ENCODE measurements around the gene KCTD15.
A peak's percentile ranks its signal among the peaks of the same experiment; 100 is the strongest.

KCTD15 gene

DNA sequence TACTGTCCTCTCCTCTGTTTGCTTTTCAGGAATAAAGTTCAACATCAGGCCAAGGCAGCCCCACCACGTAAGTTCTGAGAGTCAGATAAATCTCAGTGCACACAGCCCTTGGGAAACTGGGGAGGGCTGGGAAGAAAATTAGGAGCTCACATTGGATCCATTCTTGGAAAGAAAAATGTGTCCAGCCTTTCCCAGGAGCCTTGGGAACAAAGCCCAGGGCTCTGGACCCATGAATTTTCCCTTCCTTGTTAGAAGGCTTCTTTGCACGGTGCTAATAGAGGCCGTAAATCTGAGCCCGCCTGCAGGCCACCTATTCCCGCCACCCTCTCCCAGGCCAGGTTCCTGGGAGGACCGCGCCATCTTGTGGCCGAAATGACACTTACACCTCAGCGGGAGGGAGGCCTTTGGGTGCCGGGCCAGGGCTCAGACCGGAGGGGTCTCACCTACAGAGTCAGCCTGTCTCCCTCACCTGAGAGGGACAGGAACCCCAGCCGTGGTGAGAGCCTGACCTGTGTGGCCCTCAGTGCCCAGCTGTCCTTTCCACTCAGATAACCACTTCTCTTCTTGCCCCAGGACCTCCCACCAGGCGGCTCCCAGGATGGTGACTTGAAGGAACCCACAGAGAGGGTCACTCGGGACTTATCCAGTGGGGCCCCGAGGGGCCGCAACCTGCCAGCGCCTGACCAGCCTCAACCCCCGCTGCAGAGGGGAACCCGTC, 25.1 kb upstream of the KCTD15 start:
- DNase-seq (ENCODE audit: low read depth in 1 of 2, low spot score in 1 of 2) = peak; percentile 42 to 51

DNA sequence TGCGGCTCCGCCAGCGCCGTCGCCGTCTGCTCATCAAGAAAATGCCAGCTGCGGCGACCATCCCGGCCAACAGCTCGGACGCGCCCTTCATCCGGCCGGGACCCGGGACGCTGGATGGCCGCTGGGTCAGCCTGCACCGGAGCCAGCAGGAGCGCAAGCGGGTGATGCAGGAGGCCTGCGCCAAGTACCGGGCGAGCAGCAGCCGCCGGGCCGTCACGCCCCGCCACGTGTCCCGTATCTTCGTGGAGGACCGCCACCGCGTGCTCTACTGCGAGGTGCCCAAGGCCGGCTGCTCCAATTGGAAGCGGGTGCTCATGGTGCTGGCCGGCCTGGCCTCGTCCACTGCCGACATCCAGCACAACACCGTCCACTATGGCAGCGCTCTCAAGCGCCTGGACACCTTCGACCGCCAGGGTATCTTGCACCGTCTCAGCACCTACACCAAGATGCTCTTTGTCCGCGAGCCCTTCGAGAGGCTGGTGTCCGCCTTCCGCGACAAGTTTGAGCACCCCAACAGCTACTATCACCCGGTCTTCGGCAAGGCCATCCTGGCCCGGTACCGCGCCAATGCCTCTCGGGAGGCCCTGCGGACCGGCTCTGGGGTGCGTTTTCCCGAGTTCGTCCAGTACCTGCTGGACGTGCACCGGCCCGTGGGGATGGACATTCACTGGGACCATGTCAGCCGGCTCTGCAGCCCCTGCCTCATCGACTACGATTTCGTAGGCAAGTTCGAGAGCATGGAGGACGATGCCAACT, 24.4 kb upstream of the KCTD15 start:
- no peak for DNase-seq (ENCODE audit: low read depth in 1 of 2, low spot score in 1 of 2)

- DNase-seq (ENCODE audit: low read depth in 1 of 2, low spot score in 1 of 2) = no peak
Observed at GRCh38 chr19:33772858-33773180, 23.9 kb upstream of the KCTD15 start.

DNA sequence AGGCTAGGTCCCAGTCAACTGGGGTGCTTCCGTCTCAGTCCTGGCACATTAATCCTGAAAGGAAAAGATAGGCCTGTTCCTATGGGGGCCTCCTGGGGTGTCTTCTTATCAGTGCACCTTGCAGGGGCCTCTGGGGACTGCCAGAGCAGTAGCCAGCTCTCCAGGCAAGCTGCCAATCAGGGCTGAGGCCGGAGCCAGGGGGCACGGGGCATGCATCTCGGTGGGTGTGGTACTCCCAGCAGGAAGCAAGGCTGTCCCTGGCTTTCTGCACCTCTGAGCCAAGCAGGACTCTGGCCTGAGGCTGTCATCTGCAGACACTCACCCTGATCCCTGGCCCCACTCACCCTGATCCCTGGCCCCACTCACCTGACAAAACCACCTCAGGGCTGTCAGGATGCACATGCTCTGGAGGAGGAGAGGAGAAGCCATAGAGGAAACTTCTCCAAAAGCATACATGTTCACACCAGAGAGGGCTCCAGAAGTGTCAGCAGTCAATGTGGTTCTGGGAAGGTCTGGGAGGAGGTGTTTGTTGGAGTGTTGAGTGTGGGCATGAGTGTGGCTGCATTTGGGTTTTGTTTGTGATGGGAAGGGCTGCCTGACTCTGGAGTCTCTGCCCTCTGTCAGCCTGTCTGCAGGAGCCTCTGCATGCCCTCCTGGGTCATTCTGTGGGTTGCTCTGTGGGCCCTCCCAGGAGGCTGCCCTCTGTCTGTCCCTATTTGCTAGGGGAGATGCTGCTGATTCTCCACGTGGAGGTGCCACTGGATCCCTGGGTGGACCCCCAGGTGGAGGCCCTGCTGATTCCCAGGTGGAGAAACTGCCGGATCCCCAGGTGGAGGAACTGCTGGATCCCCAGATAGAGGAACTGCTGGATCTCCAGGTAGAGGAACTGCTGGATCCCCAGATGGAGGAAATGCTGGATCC, 22.7 kb upstream of the KCTD15 start:
- DNase-seq (ENCODE audit: low read depth in 1 of 2, low spot score in 1 of 2) = no peak

- no peak for DNase-seq (ENCODE audit: low read depth in 1 of 2, low spot score in 1 of 2)
Observed at GRCh38 chr19:33774751-33775150, 21.9 kb upstream of the KCTD15 start.

GRCh38 chr19:33775731-33776487, 20.8 kb upstream of the KCTD15 start:
- DNase-seq (ENCODE audit: low read depth in 1 of 2, low spot score in 1 of 2) = no peak

GRCh38 chr19:33777351-33777750, 19.3 kb upstream of the KCTD15 start:
- no peak for DNase-seq (ENCODE audit: low read depth in 1 of 2, low spot score in 1 of 2)

DNA sequence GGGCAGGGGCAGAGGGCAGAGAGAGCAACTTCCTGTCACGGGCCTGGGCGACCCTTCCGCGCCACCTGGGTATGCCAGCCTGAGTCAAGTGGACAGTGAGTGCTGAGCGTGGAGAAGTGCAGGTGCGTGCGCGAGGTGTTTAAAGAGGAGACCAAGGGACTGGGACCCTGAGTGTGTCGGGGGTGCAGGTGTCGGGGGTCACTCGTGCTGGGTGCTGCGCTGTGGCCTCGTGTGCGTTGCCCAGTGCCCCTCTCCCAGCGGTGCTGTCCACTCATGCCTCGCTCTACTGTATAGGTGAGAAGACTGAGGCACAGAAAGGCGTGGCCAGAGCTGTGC, 18.9 kb upstream of the KCTD15 start:
- DNase-seq (ENCODE audit: low read depth in 1 of 2, low spot score in 1 of 2) = no peak

DNA sequence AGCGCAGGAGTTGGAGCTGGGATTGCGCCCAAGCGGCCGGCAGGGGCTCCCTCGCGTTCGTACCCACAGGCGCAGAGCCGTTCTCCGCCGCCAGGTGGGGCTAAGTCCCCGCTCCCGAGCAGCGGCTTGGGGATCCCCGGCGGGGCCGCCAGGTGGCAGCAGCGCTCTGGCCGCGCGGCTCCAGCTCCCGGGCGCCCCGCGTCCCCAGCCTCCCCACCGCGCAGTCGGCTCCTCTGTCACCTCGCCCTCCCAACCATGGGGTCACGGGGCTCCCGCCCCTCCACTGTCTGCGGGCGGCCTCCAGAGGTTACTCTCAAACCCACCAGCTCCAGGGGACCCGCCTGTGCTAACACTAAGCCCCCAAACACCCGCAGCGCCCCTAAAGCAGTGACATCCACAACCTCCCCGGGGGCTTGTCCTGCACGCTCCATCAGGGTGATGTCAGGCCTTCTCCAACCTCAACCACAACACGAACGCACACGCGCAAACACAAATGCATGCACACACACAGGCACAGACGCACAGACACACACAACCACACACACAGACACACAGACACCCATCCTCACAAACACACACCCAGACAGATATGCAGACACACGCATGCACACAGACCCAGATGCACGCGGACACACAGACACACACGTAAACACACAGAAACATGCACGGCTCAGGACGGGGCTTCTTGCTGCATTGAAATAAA, 18.4 kb upstream of the KCTD15 start:
- DNase-seq (ENCODE audit: low read depth in 1 of 2, low spot score in 1 of 2) = peak; percentile 82 to 85

DNA sequence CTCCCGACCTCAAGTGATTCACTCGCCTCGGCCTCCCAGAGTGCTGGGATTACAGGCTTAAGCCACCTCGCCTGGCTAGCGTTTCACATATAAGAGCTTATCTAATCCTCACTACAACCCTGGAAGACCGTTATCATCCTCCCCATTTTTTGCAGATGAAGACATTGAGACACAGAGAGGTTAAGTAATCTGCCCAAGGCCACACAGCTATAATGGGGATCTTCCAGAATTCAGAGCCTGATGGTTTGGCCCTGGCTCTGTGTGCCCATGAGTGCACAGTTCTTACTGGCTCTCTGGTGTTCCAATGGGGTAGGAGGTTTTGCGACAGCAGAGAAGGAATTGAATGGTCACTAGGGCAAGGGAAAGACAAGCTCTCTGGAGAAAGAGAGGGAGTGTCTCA, 16.8 kb upstream of the KCTD15 start:
- no peak for DNase-seq (ENCODE audit: low read depth in 1 of 2, low spot score in 1 of 2)

DNA sequence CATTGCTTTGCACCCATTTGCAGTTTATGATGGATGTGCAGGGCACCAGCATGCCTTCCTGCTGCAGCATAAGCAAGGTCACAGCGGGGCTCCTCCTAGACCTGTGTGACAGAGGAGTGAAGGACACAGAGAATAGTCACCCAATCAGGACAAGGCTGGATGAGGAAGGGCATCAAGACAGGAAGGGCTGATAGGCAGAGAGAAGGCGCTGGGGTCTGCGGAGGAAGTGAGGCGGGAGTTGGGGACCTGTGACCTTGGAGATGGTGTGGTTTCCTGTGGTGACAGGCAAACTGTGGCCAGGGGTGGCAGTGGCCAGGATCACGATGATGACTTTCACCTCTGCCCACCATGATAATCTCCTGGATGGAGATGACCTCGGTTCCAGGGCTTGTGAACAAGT, 16.4 kb upstream of the KCTD15 start:
- DNase-seq (ENCODE audit: low read depth in 1 of 2, low spot score in 1 of 2) = no peak

- no peak for DNase-seq (ENCODE audit: low read depth in 1 of 2, low spot score in 1 of 2)
Observed at GRCh38 chr19:33780746-33781145, 15.9 kb upstream of the KCTD15 start.

GRCh38 chr19:33781415-33781935, 15.2 kb upstream of the KCTD15 start:
- no peak for DNase-seq (ENCODE audit: low read depth in 1 of 2, low spot score in 1 of 2)

DNA sequence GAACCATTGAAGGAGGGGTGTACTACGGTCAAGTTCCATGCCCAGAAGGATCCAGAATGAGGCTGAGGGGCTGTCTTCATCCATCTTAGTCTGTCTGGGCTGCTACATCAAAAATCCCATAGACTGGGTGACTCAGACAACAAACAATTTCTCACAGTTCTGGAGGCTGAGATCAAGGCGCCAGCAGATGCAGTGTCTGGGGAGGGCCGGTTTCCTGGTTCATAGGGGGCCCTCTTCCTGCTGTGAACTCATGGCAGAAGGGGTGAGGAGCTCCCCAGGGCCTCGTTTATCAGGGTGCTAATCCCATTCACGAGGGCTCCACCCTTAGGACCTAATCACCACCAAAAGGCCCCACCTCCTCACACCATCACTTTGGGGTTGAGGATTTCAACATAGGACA, 14.7 kb upstream of the KCTD15 start:
- no peak for DNase-seq (ENCODE audit: low read depth in 1 of 2, low spot score in 1 of 2)

DNA sequence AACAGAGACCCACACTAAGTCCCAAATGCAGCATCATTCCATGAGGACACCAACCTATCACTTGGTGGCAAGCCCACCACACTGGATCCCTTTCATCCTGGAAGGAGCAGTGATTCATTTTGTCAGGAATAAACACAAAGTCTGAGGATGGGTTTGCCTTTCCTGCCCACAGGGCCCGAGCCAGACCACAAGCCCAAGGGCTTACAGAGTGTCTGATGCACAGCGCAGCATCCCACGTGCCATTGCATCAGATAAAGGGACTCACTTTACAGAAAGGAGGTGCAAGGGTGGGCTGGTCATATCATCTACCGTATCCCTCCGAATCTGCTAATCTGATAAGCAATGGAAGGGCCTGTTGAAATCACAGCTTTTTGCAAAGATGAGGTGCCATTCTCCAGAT, 12.2 kb upstream of the KCTD15 start:
- DNase-seq (ENCODE audit: low read depth in 1 of 2, low spot score in 1 of 2) = no peak

GRCh38 chr19:33785795-33786194, 10.9 kb upstream of the KCTD15 start:
- DNase-seq (ENCODE audit: low read depth in 1 of 2, low spot score in 1 of 2) = no peak

DNA sequence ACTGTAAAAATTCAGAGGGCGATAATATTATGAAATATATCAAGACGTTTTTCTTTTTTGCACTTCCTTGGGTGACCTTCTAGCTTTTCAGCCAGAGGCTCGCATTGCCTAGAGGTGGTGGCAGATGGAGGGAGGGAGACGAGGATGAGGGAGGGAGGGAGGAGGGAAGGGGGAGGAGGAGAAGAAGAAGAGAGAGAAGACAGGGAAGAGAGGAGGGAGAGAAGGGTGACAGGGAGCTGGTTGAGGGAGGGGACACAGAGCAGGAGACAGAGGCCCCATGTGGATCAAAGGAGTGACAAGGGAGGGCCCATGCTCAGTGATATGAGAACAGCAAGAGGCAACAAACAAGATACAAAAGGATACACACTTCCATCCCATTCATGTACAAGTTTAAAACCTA, 8.0 kb upstream of the KCTD15 start:
- no peak for DNase-seq (ENCODE audit: low read depth in 1 of 2, low spot score in 1 of 2)

GRCh38 chr19:33789344-33789743, 7.3 kb upstream of the KCTD15 start:
- DNase-seq (ENCODE audit: low read depth in 1 of 2, low spot score in 1 of 2) = no peak

GRCh38 chr19:33794683-33795369, 1.8 kb upstream of the KCTD15 start:
- no peak for DNase-seq (ENCODE audit: low read depth in 1 of 2, low spot score in 1 of 2)

Measured in activated CD4-positive, alpha-beta T cell treated with anti-CD3 and anti-CD28 coated beads, Interleukin-2, amount 50 U/mL, for 24 hours (primary cell).